GM12878 (cell line): ENCODE measurements around the gene SPOCD1.

Experiments
- CHD2 ChIP-seq: IDR thresholded peaks from 2 replicates; pipeline ENCODE4 v1.6.1; 2011; ENCODE audit warnings: low read depth, low read length, improper control_type of control experiment, borderline replicate concordance
- RAD51 ChIP-seq: fragments of 450-650 bp; IDR thresholded peaks from 2 replicates; pipeline ENCODE4 v1.6.1; 2016; ENCODE audit warnings: moderate library complexity, mild to moderate bottlenecking, inconsistent platforms
- TF ChIP-seq, protein P1 (sequence below), 3 experiments: IDR thresholded peaks in 2 of 3; conservative IDR thresholded peaks in 1 of 3; 2 replicates each; pipeline ENCODE4 v1.5.1; 2011; ENCODE audit warnings: low read depth in 3 of 3, low read length in 3 of 3, mild to moderate bottlenecking in 3 of 3, control low read depth in 2 of 3, moderate library complexity in 2 of 3, inconsistent platforms in 1 of 3, mixed read lengths in 1 of 3; ENCODE audit not compliant: control insufficient read depth in 2 of 3, insufficient read depth in 1 of 3; ENCODE audit errors: extremely low read depth in 1 of 3
- TF ChIP-seq, protein P2 (sequence below): fragments of 450-650 bp; IDR thresholded peaks from 2 replicates; pipeline ENCODE4 v1.6.1; 2017; ENCODE audit warnings: borderline replicate concordance

DNA sequence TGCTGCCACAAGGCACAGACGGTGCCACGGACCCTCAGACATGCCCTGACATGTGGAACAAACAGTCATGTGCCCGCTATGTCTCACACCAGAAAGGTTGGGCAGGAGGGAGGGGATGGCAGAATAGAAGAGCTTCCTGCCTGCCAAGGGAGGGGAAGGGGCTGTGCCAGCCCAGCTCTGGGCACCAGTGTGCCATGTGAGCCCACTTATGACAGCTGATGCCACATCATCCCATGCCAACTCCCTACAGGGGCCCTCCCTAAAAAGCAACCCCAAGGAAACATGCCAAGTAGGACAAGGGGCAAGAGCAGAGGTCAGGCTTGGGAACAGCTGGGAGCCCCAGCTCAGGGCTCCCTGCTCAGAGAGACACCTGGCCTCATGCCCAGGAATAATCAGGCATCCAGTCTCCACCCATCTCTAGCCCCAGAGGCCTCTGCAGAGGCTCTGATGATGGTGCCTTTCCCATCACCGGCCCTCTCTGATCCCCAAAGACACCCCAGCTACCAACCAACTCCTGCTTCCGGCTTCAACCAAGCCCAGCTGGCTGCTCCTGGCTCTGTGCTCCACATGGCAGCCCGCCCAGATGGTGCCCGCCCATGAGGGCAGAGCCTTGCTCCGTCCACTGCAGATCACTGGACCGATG, 62.0 kb downstream of the SPOCD1 start:
- TF ChIP-seq, protein P1, sequence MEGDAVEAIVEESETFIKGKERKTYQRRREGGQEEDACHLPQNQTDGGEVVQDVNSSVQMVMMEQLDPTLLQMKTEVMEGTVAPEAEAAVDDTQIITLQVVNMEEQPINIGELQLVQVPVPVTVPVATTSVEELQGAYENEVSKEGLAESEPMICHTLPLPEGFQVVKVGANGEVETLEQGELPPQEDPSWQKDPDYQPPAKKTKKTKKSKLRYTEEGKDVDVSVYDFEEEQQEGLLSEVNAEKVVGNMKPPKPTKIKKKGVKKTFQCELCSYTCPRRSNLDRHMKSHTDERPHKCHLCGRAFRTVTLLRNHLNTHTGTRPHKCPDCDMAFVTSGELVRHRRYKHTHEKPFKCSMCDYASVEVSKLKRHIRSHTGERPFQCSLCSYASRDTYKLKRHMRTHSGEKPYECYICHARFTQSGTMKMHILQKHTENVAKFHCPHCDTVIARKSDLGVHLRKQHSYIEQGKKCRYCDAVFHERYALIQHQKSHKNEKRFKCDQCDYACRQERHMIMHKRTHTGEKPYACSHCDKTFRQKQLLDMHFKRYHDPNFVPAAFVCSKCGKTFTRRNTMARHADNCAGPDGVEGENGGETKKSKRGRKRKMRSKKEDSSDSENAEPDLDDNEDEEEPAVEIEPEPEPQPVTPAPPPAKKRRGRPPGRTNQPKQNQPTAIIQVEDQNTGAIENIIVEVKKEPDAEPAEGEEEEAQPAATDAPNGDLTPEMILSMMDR (IDR thresholded peaks at IDR 0.05 in 2 of 3, conservative IDR thresholded peaks at IDR 0.05 in 1 of 3; ENCODE audit: control insufficient read depth in 2 of 3, extremely low read depth in 1 of 3, insufficient read depth in 1 of 3, low read depth in 3 of 3, low read length in 3 of 3) = no peak
- TF ChIP-seq, protein P2, sequence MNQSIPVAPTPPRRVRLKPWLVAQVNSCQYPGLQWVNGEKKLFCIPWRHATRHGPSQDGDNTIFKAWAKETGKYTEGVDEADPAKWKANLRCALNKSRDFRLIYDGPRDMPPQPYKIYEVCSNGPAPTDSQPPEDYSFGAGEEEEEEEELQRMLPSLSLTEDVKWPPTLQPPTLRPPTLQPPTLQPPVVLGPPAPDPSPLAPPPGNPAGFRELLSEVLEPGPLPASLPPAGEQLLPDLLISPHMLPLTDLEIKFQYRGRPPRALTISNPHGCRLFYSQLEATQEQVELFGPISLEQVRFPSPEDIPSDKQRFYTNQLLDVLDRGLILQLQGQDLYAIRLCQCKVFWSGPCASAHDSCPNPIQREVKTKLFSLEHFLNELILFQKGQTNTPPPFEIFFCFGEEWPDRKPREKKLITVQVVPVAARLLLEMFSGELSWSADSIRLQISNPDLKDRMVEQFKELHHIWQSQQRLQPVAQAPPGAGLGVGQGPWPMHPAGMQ = no peak
- TF ChIP-seq CHD2 = no peak
- TF ChIP-seq RAD51 = no peak
